ENCODE results near the gene SSH2.
"Not testable (repeated sequence)": the region's sequence is repeated elsewhere in the genome, so short reads cannot be mapped to it uniquely, and the experiment has no call there.

Gene SSH2

GRCh38 chr17:29929533-29930408 is at the start of gene SSH2:
Gene SSH2, minus strand, starts transcription at chr17:29930228. Its CDS starts 228 bp downstream, at chr17:29930000.
- peak; percentile 79 to 85 for DNase-seq (ENCODE audit: low read depth in 2 of 2)

- DNase-seq (ENCODE audit: low read depth in 2 of 2), result no peak
Measured at GRCh38 chr17:29977836-29978235, 47.8 kb upstream of the SSH2 start.

GRCh38 chr17:29973005-29973404 is 43.0 kb upstream of the SSH2 start:
- no peak for DNase-seq (ENCODE audit: low read depth in 2 of 2)

- DNase-seq (ENCODE audit: low read depth in 2 of 2), result no peak
Measured at GRCh38 chr17:29972277-29972676, 42.2 kb upstream of the SSH2 start.

- DNase-seq (ENCODE audit: low read depth in 2 of 2), result no peak
Measured at GRCh38 chr17:29968271-29968670, 38.2 kb upstream of the SSH2 start.

GRCh38 chr17:29962656-29963055 is 32.6 kb upstream of the SSH2 start:
- no peak for DNase-seq (ENCODE audit: low read depth in 2 of 2)

GRCh38 chr17:29959658-29960337 is 29.8 kb upstream of the SSH2 start:
- no peak for DNase-seq (ENCODE audit: low read depth in 2 of 2)

GRCh38 chr17:29958947-29959657 is 29.1 kb upstream of the SSH2 start:
- DNase-seq (ENCODE audit: low read depth in 2 of 2), result no peak

- not testable (repeated sequence) for DNase-seq (ENCODE audit: low read depth in 2 of 2)
Measured at GRCh38 chr17:29957488-29957887, 27.5 kb upstream of the SSH2 start.

GRCh38 chr17:29956225-29956624 is 26.2 kb upstream of the SSH2 start:
- DNase-seq (ENCODE audit: low read depth in 2 of 2), result no peak

GRCh38 chr17:29954405-29954804 is 24.4 kb upstream of the SSH2 start:
- DNase-seq (ENCODE audit: low read depth in 2 of 2), result no peak

GRCh38 chr17:29949696-29950095 is 19.7 kb upstream of the SSH2 start:
- no peak for DNase-seq (ENCODE audit: low read depth in 2 of 2)

- DNase-seq (ENCODE audit: low read depth in 2 of 2), result no peak
Measured at GRCh38 chr17:29948448-29949215, 18.6 kb upstream of the SSH2 start.

GRCh38 chr17:29945281-29945680 is 15.3 kb upstream of the SSH2 start:
- DNase-seq (ENCODE audit: low read depth in 2 of 2), result no peak

GRCh38 chr17:29941334-29941733 is 11.3 kb upstream of the SSH2 start, which contains the start of gene EFCAB5:
Gene EFCAB5, plus strand, starts transcription at chr17:29941634. Its CDS starts 163 bp downstream, at chr17:29941797.
- DNase-seq (ENCODE audit: low read depth in 2 of 2), result no peak

- DNase-seq (ENCODE audit: low read depth in 2 of 2), result no peak
Measured at GRCh38 chr17:29936724-29937123, 6.7 kb upstream of the SSH2 start.

GRCh38 chr17:29935909-29936308 is 5.9 kb upstream of the SSH2 start:
- not testable (repeated sequence) for DNase-seq (ENCODE audit: low read depth in 2 of 2)

- no peak for DNase-seq (ENCODE audit: low read depth in 2 of 2)
Measured at GRCh38 chr17:29933379-29933778, 3.4 kb upstream of the SSH2 start.

- DNase-seq (ENCODE audit: low read depth in 2 of 2), result peak; percentile 41 to 45
Measured at GRCh38 chr17:29931231-29931932, 1.4 kb upstream of the SSH2 start.

GRCh38 chr17:29930409-29931010 is 482 bp upstream of the SSH2 start:
- DNase-seq (ENCODE audit: low read depth in 2 of 2), result no peak

Measured in stimulated activated CD4-positive, alpha-beta T cell treated with anti-CD3 and anti-CD28 coated beads, Interleukin-15, amount 100 ng/mL, for 48 hours (primary cell).